Endodermal cell (in vitro differentiated cells): Measurements from ENCODE around the gene ST6GALNAC2. TPM values are rescaled to one million over a fixed set of nuclear protein-coding genes. Genes with fewer than 3 reads are reported as not detected.

Experiments
- DNase-seq: peaks from one replicate; pipeline ENCODE4 v3.0.0-alpha.2; 2017
- H3K27ac ChIP-seq: 2 replicates; pipeline ENCODE4 v1.5.1; 2013; ENCODE audit warnings: mild to moderate bottlenecking, low read depth, low read length, moderate library complexity
- H3K27me3 ChIP-seq: 2 replicates; pipeline ENCODE4 v1.6.1; 2013; ENCODE audit warnings: mild to moderate bottlenecking, low read length, moderate library complexity; ENCODE audit not compliant: insufficient read depth, control insufficient read depth, poor library complexity, severe bottlenecking
- H3K36me3 ChIP-seq: 2 replicates; pipeline ENCODE4 v1.7.0; 2013; ENCODE audit warnings: mild to moderate bottlenecking, low read length, moderate library complexity; ENCODE audit not compliant: control insufficient read depth, insufficient read depth
- H3K4me1 ChIP-seq: one replicate; pipeline ENCODE4 v1.7.0; 2013; ENCODE audit warnings: low read length; ENCODE audit not compliant: control insufficient read depth, insufficient read depth
- H3K4me3 ChIP-seq: 2 replicates; pipeline ENCODE4 v1.5.1; 2013; ENCODE audit warnings: mild to moderate bottlenecking, low read length, moderate library complexity
- H3K9ac ChIP-seq: 2 replicates; pipeline ENCODE4 v1.6.1; 2013; ENCODE audit warnings: mild to moderate bottlenecking, low read length, moderate library complexity; ENCODE audit not compliant: poor library complexity, severe bottlenecking; ENCODE audit errors: extremely low read depth
- H3K9me3 ChIP-seq: 2 replicates; pipeline ENCODE4 v1.6.1; 2013; ENCODE audit warnings: mild to moderate bottlenecking, low read length, moderate library complexity; ENCODE audit not compliant: control insufficient read depth
- H3K27ac Mint-ChIP-seq: 2 replicates; pipeline ENCODE4 v1.8.0; 2020; ENCODE audit warnings: mixed read lengths
- H3K27me3 Mint-ChIP-seq: 2 replicates; pipeline ENCODE4 v1.8.0; 2021; ENCODE audit warnings: mild to moderate bottlenecking, mixed read lengths; ENCODE audit not compliant: insufficient read depth
- H3K36me3 Mint-ChIP-seq: 2 replicates; pipeline ENCODE4 v1.8.0; 2020; ENCODE audit warnings: low read depth, mixed read lengths
- H3K4me1 Mint-ChIP-seq: 2 replicates; pipeline ENCODE4 v1.8.0; 2020; ENCODE audit warnings: mixed read lengths
- H3K4me3 Mint-ChIP-seq: 2 replicates; pipeline ENCODE4 v1.8.0; 2020; ENCODE audit warnings: mild to moderate bottlenecking, moderate library complexity, mixed read lengths
- H3K9me3 Mint-ChIP-seq: 2 replicates; pipeline ENCODE4 v1.8.0; 2020; ENCODE audit warnings: mild to moderate bottlenecking, mixed read lengths
- WGBS, 2 experiments: methylation state at CpG; one replicate each; pipeline versions ENCODE4 v1.1.5 to v1.1.7; 2013; ENCODE audit warnings: missing lambda C conversion rate in 2 of 2, mixed read lengths in 1 of 2; ENCODE audit not compliant: insufficient coverage in 1 of 2, insufficient read length in 1 of 2; 5-methylcytosine and 5-hydroxymethylcytosine counted together
- total RNA-seq, 2 donors: library from RNA; stranded (reverse); fragmentation: NEBNext Ultra II Directional in 1 of 2; extraction: Animal tissue kit (Norgen Biotek cat#: 25700) in 1 of 2; gene quantifications; 2 replicates in 1 of 2; 3 replicates in 1 of 2; pipeline ENCODE4 v1.2.1, GENCODE V29; 2021
- TF ChIP-seq, protein P1 (sequence below): fragments of 200-600 bp; sonication (generic); conservative IDR thresholded peaks from 2 replicates; pipeline ENCODE4 v1.5.0; 2021; ENCODE audit warnings: antibody characterized with exemption, mild to moderate bottlenecking

Gene ST6GALNAC2
- total RNA-seq, 2 donors from 2014 or later, result 15.1 to 26.9 TPM

DNA sequence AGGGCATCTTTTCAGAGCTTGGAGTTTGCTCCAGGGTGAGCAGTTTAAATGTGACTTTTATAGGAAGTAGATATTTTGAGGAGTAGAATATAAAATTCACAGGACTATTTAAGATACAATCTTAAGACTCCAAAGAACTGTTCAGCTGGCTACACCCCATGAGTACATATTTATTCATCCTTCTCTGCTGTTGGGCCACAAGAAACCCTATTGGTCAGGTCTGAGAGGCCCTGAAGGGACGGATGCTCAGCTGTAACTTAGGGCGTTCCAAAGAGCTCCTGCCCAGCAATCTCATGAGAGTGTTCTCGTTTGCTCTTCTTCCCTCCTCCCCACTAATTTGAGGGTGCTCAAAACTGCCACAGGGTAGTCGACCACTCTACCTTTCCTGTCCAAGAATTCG lies 7.3 kb downstream of the ST6GALNAC2 start:
- Mint-ChIP-seq H3K27ac (no peak overlapping the region), H3K4me1 (peaks cover 11% of the 10 kb centered on the region), H3K36me3 (peaks cover 4% of the 10 kb centered on the region), H3K27me3 (peaks cover 12% of the 10 kb centered on the region), H3K9me3 (no peaks in the 10 kb centered on the region), H3K4me3 (no peak overlapping the region)
- Histone ChIP-seq H3K4me1 (no peaks in the 10 kb centered on the region), H3K9ac (no peak overlapping the region), H3K9me3 (peaks cover 7% of the 10 kb centered on the region), H3K27ac (no peak overlapping the region), H3K27me3 (peaks cover under 1% of the 10 kb centered on the region), H3K4me3 (no peak overlapping the region), H3K36me3 (no peaks in the 10 kb centered on the region)
- TF ChIP-seq, protein P1, sequence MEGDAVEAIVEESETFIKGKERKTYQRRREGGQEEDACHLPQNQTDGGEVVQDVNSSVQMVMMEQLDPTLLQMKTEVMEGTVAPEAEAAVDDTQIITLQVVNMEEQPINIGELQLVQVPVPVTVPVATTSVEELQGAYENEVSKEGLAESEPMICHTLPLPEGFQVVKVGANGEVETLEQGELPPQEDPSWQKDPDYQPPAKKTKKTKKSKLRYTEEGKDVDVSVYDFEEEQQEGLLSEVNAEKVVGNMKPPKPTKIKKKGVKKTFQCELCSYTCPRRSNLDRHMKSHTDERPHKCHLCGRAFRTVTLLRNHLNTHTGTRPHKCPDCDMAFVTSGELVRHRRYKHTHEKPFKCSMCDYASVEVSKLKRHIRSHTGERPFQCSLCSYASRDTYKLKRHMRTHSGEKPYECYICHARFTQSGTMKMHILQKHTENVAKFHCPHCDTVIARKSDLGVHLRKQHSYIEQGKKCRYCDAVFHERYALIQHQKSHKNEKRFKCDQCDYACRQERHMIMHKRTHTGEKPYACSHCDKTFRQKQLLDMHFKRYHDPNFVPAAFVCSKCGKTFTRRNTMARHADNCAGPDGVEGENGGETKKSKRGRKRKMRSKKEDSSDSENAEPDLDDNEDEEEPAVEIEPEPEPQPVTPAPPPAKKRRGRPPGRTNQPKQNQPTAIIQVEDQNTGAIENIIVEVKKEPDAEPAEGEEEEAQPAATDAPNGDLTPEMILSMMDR, result no peak
- 87 to 98% methylated on average over 5 of the region's 5 CpGs for WGBS, 2 experiments
- no peak for DNase-seq

DNA sequence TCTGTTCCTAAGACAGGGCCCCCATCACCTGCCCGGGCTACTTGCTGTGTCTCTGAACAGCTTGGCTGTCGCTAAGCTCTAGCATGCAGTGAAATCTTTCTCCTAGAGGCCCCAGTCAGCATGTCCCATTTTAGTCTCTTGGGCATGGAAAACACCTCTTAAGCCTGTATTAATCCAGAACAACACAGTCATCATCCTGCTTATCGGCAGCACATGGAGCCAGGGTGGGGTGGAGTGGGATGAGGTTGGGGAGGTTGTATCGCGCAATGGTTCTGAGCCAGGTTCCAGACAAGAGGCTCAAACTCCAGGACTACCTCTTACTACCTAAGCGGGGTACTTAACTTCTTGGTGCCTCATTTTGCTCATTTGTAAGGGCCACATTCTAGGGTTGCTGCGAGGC lies 7.8 kb downstream of the ST6GALNAC2 start:
- H3K27me3 ChIP-seq, result no peaks in the 10 kb centered on the region
- no peak overlapping the region for H3K4me3 Mint-ChIP-seq
- H3K36me3 Mint-ChIP-seq, result peaks cover 4% of the 10 kb centered on the region
- TF ChIP-seq, protein P1, result no peak
- H3K27ac Mint-ChIP-seq, result no peak overlapping the region
- H3K4me3 ChIP-seq, result no peak overlapping the region
- no peak overlapping the region for H3K9ac ChIP-seq
- no peaks in the 10 kb centered on the region for H3K9me3 Mint-ChIP-seq
- no peak overlapping the region for H3K27ac ChIP-seq
- 96% methylated on average over 4 to 7 of the region's 7 CpGs for WGBS, 2 experiments
- no peaks in the 10 kb centered on the region for H3K36me3 ChIP-seq
- DNase-seq, result no peak
- H3K4me1 Mint-ChIP-seq, result peaks cover 11% of the 10 kb centered on the region
- no peaks in the 10 kb centered on the region for H3K4me1 ChIP-seq
- H3K27me3 Mint-ChIP-seq, result peaks cover 7% of the 10 kb centered on the region
- H3K9me3 ChIP-seq, result peaks cover 7% of the 10 kb centered on the region

DNA sequence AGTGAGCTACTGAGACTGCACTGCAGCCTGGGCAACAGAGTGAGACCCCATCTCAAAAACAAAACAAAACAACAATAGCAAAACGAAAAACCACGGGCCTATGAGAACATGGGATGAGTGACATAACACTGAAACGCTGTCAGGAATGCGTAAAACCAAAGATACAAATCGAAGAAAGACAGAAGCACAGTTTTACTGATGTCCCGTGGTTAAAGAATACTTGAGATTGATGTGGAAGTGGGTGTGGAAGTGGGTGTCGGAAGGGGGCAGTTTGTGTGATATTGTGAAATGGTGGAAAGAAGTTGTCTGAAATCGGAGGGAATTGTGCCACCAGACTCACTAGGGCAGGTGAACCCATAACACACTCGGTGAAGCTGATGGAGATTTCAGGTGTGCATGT lies 9.5 kb downstream of the ST6GALNAC2 start:
- H3K4me3 ChIP-seq, result no peak overlapping the region
- H3K9me3 Mint-ChIP-seq, result no peaks in the 10 kb centered on the region
- H3K27me3 Mint-ChIP-seq, result peaks cover 3% of the 10 kb centered on the region
- peaks cover 7% of the 10 kb centered on the region for H3K9me3 ChIP-seq
- TF ChIP-seq, protein P1, result no peak
- no peaks in the 10 kb centered on the region for H3K27me3 ChIP-seq
- H3K36me3 Mint-ChIP-seq, result peaks cover 7% of the 10 kb centered on the region
- H3K27ac ChIP-seq, result no peak overlapping the region
- no peak overlapping the region for H3K9ac ChIP-seq
- DNase-seq, result no peak
- peaks cover 5% of the 10 kb centered on the region for H3K4me1 Mint-ChIP-seq
- no peaks in the 10 kb centered on the region for H3K4me1 ChIP-seq
- WGBS, 2 experiments, result 96 to 97% methylated on average over 7 to 9 of the region's 9 CpGs
- H3K4me3 Mint-ChIP-seq, result no peak overlapping the region
- no peak overlapping the region for H3K27ac Mint-ChIP-seq
- H3K36me3 ChIP-seq, result peaks cover 4% of the 10 kb centered on the region
